ENCODE data around the gene B3GNT3. TPM values are rescaled to one million over a fixed set of nuclear protein-coding genes. Genes with fewer than 3 reads are reported as not detected.

B3GNT3 gene
- total and polyA plus RNA-seq, 9 of the 15 experiments (the other 6 are each of a cell fraction or from before 2014, with no cell fraction given) = 0.06 to 0.11 (median 0.07) TPM; not detected in 6

- TF ChIP-seq ZNF398 (CRISPR knock-in tag; IDR thresholded peaks at IDR 0.05) = no peak
- TF ChIP-seq ELK1 (CRISPR knock-in tag; IDR thresholded peaks at IDR 0.05) = no peak
- TF ChIP-seq ZNF407 (IDR thresholded peaks at IDR 0.05; ENCODE audit: low read depth) = no peak
- TF ChIP-seq IRF9 (tag; IDR thresholded peaks at IDR 0.05) = no peak
- no peak for TF ChIP-seq CUX1 (CRISPR knock-in tag; IDR thresholded peaks at IDR 0.05)
- TF ChIP-seq CBX1 (IDR thresholded peaks at IDR 0.05; ENCODE audit: low read depth) = peak; percentile 67; the same call in 1 of the 2 replicates
- TF ChIP-seq BCOR (IDR thresholded peaks at IDR 0.05) = no peak
Measured at GRCh38 chr19:17859533-17860330, 64.8 kb downstream of the B3GNT3 start, which contains the start of gene RPL18A (continued).

Measured in K562 (cell line).